Chondrocyte (in vitro differentiated cells): ENCODE results near the gene PCMTD2. TPM values are rescaled to one million over a fixed set of nuclear protein-coding genes. Genes with fewer than 3 reads are reported as not detected.

ENCODE experiments used
- DNase-seq: peaks from one replicate; pipeline ENCODE4 v3.0.0; 2021; ENCODE audit warnings: mixed read lengths, low spot score
- H3K27ac Mint-ChIP-seq: one replicate; pipeline ENCODE4 v1.8.0; 2021; ENCODE audit warnings: mild to moderate bottlenecking, moderate library complexity, mixed read lengths; ENCODE audit not compliant: unreplicated experiment
- H3K27me3 Mint-ChIP-seq: 2 replicates; pipeline ENCODE4 v1.8.0; 2021; ENCODE audit warnings: low read depth, mixed read lengths
- H3K36me3 Mint-ChIP-seq: 2 replicates; pipeline ENCODE4 v1.8.0; 2021; ENCODE audit warnings: low read depth, mixed read lengths
- H3K4me1 Mint-ChIP-seq: 2 replicates; pipeline ENCODE4 v1.8.0; 2021; ENCODE audit warnings: low read depth, mild to moderate bottlenecking, mixed read lengths
- H3K4me3 Mint-ChIP-seq: one replicate; pipeline ENCODE4 v1.8.0; 2021; ENCODE audit warnings: mild to moderate bottlenecking, moderate library complexity, mixed read lengths; ENCODE audit not compliant: unreplicated experiment
- H3K9me3 Mint-ChIP-seq: 2 replicates; pipeline ENCODE4 v1.8.0; 2021; ENCODE audit warnings: low read depth, mixed read lengths
- CTCF ChIP-seq: fragments of 200-600 bp; sonication (generic); IDR thresholded peaks from 2 replicates; pipeline ENCODE4 v1.5.0; 2021; ENCODE audit warnings: antibody characterized with exemption, mild to moderate bottlenecking, moderate library complexity
- total RNA-seq: library from RNA; stranded (reverse); gene quantifications from 3 replicates; pipeline ENCODE4 v1.2.1, GENCODE V29; 2021

PCMTD2 gene
- total RNA-seq, 1 donor from 2014 or later = 38.1 TPM

- Mint-ChIP-seq H3K9me3 (no peaks in the 10 kb centered on the region), H3K36me3 (no peaks in the 10 kb centered on the region), H3K27me3 (peaks cover 34% of the 10 kb centered on the region), H3K4me3 (no peak overlapping the region), H3K27ac (no peak overlapping the region), H3K4me1 (peaks cover 4% of the 10 kb centered on the region)
- no peak for DNase-seq
- no peak for TF ChIP-seq CTCF
Measured at GRCh38 chr20:64216036-64216435, 39.5 kb upstream of the PCMTD2 start.

- H3K4me3 Mint-ChIP-seq = no peak overlapping the region
- no peaks in the 10 kb centered on the region for H3K36me3 Mint-ChIP-seq
- H3K9me3 Mint-ChIP-seq = no peaks in the 10 kb centered on the region
- no peak for TF ChIP-seq CTCF
- no peak for DNase-seq
- peaks cover 29% of the 10 kb centered on the region for H3K27me3 Mint-ChIP-seq
- H3K4me1 Mint-ChIP-seq = peaks cover 8% of the 10 kb centered on the region
- no peak overlapping the region for H3K27ac Mint-ChIP-seq
Measured at GRCh38 chr20:64216910-64217309, 38.6 kb upstream of the PCMTD2 start.

- H3K4me1 Mint-ChIP-seq = peaks cover 14% of the 10 kb centered on the region
- no peak for TF ChIP-seq CTCF
- H3K27ac Mint-ChIP-seq = no peak overlapping the region
- peaks cover 29% of the 10 kb centered on the region for H3K27me3 Mint-ChIP-seq
- H3K4me3 Mint-ChIP-seq = no peak overlapping the region
- no peaks in the 10 kb centered on the region for H3K36me3 Mint-ChIP-seq
- H3K9me3 Mint-ChIP-seq = no peaks in the 10 kb centered on the region
- no peak for DNase-seq
Measured at GRCh38 chr20:64217539-64218221, 37.9 kb upstream of the PCMTD2 start.

- H3K27ac Mint-ChIP-seq = no peak overlapping the region
- H3K27me3 Mint-ChIP-seq = peaks cover 21% of the 10 kb centered on the region
- H3K36me3 Mint-ChIP-seq = no peaks in the 10 kb centered on the region
- no peak for DNase-seq
- no peak for TF ChIP-seq CTCF
- H3K9me3 Mint-ChIP-seq = no peaks in the 10 kb centered on the region
- H3K4me1 Mint-ChIP-seq = peaks cover 26% of the 10 kb centered on the region
- no peak overlapping the region for H3K4me3 Mint-ChIP-seq
Measured at GRCh38 chr20:64219202-64219601, 36.3 kb upstream of the PCMTD2 start.

- no peak for DNase-seq
- Mint-ChIP-seq H3K9me3 (no peaks in the 10 kb centered on the region), H3K4me3 (no peak overlapping the region), H3K4me1 (peaks cover 31% of the 10 kb centered on the region), H3K36me3 (no peaks in the 10 kb centered on the region), H3K27ac (no peak overlapping the region), H3K27me3 (peaks cover 15% of the 10 kb centered on the region)
- no peak for TF ChIP-seq CTCF
Measured at GRCh38 chr20:64219730-64220129, 35.8 kb upstream of the PCMTD2 start.
